ENCODE measurements around the gene TMEM186. TPM values are rescaled to one million over a fixed set of nuclear protein-coding genes. Genes with fewer than 3 reads are reported as not detected.

Gene TMEM186, protein sequence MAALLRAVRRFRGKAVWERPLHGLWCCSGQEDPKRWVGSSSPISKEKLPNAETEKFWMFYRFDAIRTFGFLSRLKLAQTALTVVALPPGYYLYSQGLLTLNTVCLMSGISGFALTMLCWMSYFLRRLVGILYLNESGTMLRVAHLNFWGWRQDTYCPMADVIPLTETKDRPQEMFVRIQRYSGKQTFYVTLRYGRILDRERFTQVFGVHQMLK
- total RNA-seq, result 4.3 and 4.6 TPM in 2 replicates

DNA sequence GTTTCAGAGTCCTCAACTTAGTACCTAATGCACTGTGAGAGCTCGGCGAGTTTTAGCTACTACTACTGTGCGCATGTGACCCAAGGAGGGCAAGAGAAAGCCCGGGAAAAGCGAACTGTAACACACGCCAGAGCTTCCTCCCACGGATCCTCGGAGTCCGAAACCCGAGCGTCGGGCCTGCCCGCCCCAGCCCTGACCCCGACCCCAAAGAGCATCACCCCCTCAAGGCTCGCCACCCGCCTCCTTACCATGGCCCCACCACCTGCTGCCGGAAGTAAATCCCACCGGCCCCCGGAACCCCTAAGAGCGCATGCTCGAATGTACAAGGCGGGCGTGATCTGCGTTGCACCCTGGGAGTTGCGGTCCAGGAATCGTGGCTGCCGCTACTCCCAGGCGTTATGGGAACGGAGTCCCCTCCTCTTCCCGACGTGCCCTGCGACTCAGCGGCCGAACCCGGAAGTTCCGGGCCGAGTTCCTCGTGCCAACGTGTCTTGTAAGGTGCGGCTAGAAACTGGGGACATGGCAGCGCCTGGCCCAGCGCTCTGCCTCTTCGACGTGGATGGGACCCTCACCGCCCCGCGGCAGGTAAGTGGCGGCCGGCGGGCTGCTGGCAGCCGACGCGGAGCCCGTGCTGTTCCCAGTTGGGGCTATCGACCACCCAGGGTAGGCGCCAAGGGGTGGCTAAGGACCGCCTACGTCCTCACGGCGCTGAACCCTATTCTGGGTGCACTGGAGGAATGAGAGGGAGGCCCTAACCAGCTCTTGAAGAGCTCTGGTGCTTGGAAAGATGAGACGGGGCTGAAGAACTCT, at the start of gene TMEM186, which contains the start of gene PMM2:
Gene TMEM186 (minus strand): TSS at position 276 of the 810 bp plus-strand sequence. CDS start 25 bp downstream, at position 251.
Gene PMM2 (plus strand): TSS at position 476 of the 810 bp plus-strand sequence. CDS start 44 bp downstream, at position 520.

Other genes starting within 250 kb of the TMEM186 start
- gene TMEM114, start 207.1 kb downstream of the TMEM186 start, total RNA-seq, result not detected in 2 replicates
- 9.9 and 13.5 TPM in 2 replicates for gene METTL22, start 175.9 kb downstream of the TMEM186 start, total RNA-seq
- gene ABAT, start 123.0 kb downstream of the TMEM186 start, total RNA-seq, result 1.7 and 1.8 TPM in 2 replicates
- 15.0 and 20.0 TPM in 2 replicates for gene PMM2, start 200 bp upstream of the TMEM186 start, total RNA-seq
- 133 and 196 TPM in 2 replicates for gene CARHSP1, start 71.4 kb upstream of the TMEM186 start, total RNA-seq
- not detected in 2 replicates for gene LITAFD, start 84.7 kb upstream of the TMEM186 start, total RNA-seq
- gene USP7, start 166.3 kb upstream of the TMEM186 start, total RNA-seq, result 44.4 and 65.7 TPM in 2 replicates